Astrocyte (in vitro differentiated cells and primary cell): ENCODE data around the gene PYROXD2. TPM values are rescaled to one million over a fixed set of nuclear protein-coding genes. Genes with fewer than 3 reads are reported as not detected.

ENCODE experiments used
- DNase-seq: peaks from one replicate; pipeline ENCODE4 v3.0.0-alpha.2; 2010; ENCODE audit warnings: low read depth
- FAIRE-seq: peaks from 2 replicates; lab custom pipeline; 2011; peaks lifted over from hg19 to GRCh38; lab: Jason Lieb, UNC
- H2AFZ ChIP-seq: 2 replicates; pipeline ENCODE4 v1.6.0; 2012; ENCODE audit warnings: low read depth, low read length, inconsistent platforms
- H3K27ac ChIP-seq: 2 replicates; pipeline ENCODE4 v1.5.1; 2011; ENCODE audit warnings: low read depth, low read length, inconsistent platforms
- H3K27me3 ChIP-seq: 2 replicates; pipeline ENCODE4 v1.6.0; 2011; ENCODE audit warnings: low read length, inconsistent platforms; ENCODE audit not compliant: insufficient read depth
- H3K36me3 ChIP-seq: 2 replicates; pipeline ENCODE4 v1.5.1; 2011; ENCODE audit warnings: low read length, inconsistent platforms; ENCODE audit not compliant: insufficient read depth
- H3K4me1 ChIP-seq: 2 replicates; pipeline ENCODE4 v1.5.1; 2011; ENCODE audit warnings: low read length, inconsistent platforms; ENCODE audit not compliant: insufficient read depth
- H3K4me2 ChIP-seq: 2 replicates; pipeline ENCODE4 v1.6.0; 2012; ENCODE audit warnings: low read length, inconsistent platforms
- H3K4me3 ChIP-seq: 2 replicates; pipeline ENCODE4 v1.5.1; 2011; ENCODE audit warnings: low read depth, mild to moderate bottlenecking, low read length, inconsistent platforms; ENCODE audit not compliant: insufficient read depth
- H3K79me2 ChIP-seq: 2 replicates; pipeline ENCODE4 v1.6.0; 2012; ENCODE audit warnings: mild to moderate bottlenecking, low read length, inconsistent platforms; ENCODE audit not compliant: insufficient read depth
- H3K9ac ChIP-seq: 2 replicates; pipeline ENCODE4 v1.6.0; 2012; ENCODE audit warnings: mild to moderate bottlenecking, low read length, inconsistent platforms
- H3K9me3 ChIP-seq: 2 replicates; pipeline ENCODE4 v1.5.1; 2012; ENCODE audit warnings: low read depth, mild to moderate bottlenecking, low read length, inconsistent platforms; ENCODE audit not compliant: insufficient read depth
- H4K20me1 ChIP-seq: 2 replicates; pipeline ENCODE4 v1.6.0; 2012; ENCODE audit warnings: low read length, inconsistent platforms; ENCODE audit not compliant: insufficient read depth
- H3K27ac Mint-ChIP-seq: one replicate; pipeline ENCODE4 v1.8.0; 2021; ENCODE audit warnings: mild to moderate bottlenecking, mixed read lengths; ENCODE audit not compliant: unreplicated experiment
- H3K27me3 Mint-ChIP-seq: one replicate; pipeline ENCODE4 v1.8.0; 2021; ENCODE audit warnings: low read depth, mixed read lengths; ENCODE audit not compliant: unreplicated experiment
- H3K36me3 Mint-ChIP-seq: one replicate; pipeline ENCODE4 v1.8.0; 2021; ENCODE audit warnings: low read depth, mixed read lengths; ENCODE audit not compliant: unreplicated experiment
- H3K4me1 Mint-ChIP-seq: one replicate; pipeline ENCODE4 v1.8.0; 2021; ENCODE audit warnings: low read depth, mixed read lengths; ENCODE audit not compliant: unreplicated experiment
- H3K4me3 Mint-ChIP-seq: one replicate; pipeline ENCODE4 v1.8.0; 2021; ENCODE audit warnings: mild to moderate bottlenecking, moderate library complexity, mixed read lengths; ENCODE audit not compliant: unreplicated experiment
- H3K9me3 Mint-ChIP-seq: one replicate; pipeline ENCODE4 v1.8.0; 2021; ENCODE audit warnings: mild to moderate bottlenecking, mixed read lengths; ENCODE audit not compliant: unreplicated experiment
- EZH2 ChIP-seq: IDR thresholded peaks from 2 replicates; pipeline ENCODE4 v1.6.1; 2012; ENCODE audit warnings: mild to moderate bottlenecking, low read length, inconsistent platforms; ENCODE audit not compliant: insufficient read depth
- total RNA-seq: library from RNA; stranded (reverse); gene quantifications from 2 replicates; pipeline ENCODE4 v1.2.1, GENCODE V29; 2021
- TF ChIP-seq, protein P1 (sequence below): IDR thresholded peaks from 2 replicates; pipeline ENCODE4 v1.5.1; 2011; ENCODE audit warnings: low read depth, mild to moderate bottlenecking, inconsistent platforms, low read length, moderate library complexity; ENCODE audit not compliant: insufficient read depth

Gene PYROXD2
- total RNA-seq, 1 donor from 2014 or later: 4.5 TPM

DNA sequence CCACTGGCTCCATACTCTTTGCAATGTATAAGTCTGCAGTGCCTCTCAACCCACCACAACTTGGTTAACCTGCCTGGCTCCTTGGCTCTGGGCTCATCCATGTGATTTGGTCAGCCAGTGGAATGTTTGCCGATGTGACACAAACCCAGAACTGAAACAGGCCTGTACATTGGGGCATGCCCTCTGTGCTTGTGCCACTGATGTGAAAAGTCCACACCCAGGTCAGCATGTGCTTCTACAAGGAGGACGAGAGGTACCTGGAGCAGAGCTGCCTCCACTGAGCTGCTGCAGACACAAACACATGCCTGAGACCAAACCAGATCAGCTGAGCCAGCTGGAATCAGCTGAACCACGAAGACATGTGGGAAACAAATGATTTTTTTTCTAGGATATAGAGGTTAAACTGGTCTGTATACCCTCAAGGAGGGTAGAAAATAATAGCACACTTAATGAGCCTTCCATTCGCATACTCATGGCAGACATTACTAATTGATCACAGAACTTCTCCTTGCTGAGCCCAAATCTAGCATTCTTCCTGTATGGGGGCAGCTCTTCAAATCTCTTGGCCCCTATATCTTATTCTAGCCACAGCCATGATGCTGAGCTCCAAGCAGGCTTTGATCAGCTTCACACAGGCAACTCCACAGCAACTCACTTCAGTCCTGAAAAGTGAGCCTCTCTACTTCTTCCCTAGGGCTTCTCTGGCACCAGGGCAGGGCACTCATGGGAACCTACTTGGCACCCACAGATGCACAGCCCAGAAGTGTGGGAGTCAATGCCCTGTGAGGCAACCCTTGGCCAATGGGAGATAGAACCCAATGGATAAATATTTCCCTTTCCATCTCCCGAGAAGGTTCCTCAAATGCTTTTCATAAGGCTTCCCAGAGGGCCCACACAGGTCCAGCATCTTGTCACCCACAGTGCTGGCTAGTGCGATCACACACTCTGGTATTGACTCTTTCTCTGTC lies 18.6 kb downstream of the PYROXD2 start:
- no peak overlapping the region for H3K4me2 ChIP-seq
- H3K9me3 Mint-ChIP-seq: peaks cover 8% of the 10 kb centered on the region
- H3K27me3 ChIP-seq: no peaks in the 10 kb centered on the region
- FAIRE-seq (no peak), DNase-seq (no peak)
- H3K36me3 ChIP-seq: no peaks in the 10 kb centered on the region
- TF ChIP-seq EZH2: no peak
- TF ChIP-seq, protein P1, sequence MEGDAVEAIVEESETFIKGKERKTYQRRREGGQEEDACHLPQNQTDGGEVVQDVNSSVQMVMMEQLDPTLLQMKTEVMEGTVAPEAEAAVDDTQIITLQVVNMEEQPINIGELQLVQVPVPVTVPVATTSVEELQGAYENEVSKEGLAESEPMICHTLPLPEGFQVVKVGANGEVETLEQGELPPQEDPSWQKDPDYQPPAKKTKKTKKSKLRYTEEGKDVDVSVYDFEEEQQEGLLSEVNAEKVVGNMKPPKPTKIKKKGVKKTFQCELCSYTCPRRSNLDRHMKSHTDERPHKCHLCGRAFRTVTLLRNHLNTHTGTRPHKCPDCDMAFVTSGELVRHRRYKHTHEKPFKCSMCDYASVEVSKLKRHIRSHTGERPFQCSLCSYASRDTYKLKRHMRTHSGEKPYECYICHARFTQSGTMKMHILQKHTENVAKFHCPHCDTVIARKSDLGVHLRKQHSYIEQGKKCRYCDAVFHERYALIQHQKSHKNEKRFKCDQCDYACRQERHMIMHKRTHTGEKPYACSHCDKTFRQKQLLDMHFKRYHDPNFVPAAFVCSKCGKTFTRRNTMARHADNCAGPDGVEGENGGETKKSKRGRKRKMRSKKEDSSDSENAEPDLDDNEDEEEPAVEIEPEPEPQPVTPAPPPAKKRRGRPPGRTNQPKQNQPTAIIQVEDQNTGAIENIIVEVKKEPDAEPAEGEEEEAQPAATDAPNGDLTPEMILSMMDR: no peak
- H3K27ac ChIP-seq: no peak overlapping the region
- no peak overlapping the region for H3K4me3 Mint-ChIP-seq
- H2AFZ ChIP-seq: no peak overlapping the region
- H3K4me3 ChIP-seq: no peak overlapping the region
- H3K9ac ChIP-seq: no peak overlapping the region
- H3K4me1 ChIP-seq: no peaks in the 10 kb centered on the region
- H3K27me3 Mint-ChIP-seq: peaks cover 18% of the 10 kb centered on the region
- H4K20me1 ChIP-seq: no peaks in the 10 kb centered on the region
- H3K27ac Mint-ChIP-seq: no peak overlapping the region
- H3K4me1 Mint-ChIP-seq: no peaks in the 10 kb centered on the region
- H3K9me3 ChIP-seq: no peaks in the 10 kb centered on the region
- peaks cover 5% of the 10 kb centered on the region for H3K36me3 Mint-ChIP-seq
- no peaks in the 10 kb centered on the region for H3K79me2 ChIP-seq

DNA sequence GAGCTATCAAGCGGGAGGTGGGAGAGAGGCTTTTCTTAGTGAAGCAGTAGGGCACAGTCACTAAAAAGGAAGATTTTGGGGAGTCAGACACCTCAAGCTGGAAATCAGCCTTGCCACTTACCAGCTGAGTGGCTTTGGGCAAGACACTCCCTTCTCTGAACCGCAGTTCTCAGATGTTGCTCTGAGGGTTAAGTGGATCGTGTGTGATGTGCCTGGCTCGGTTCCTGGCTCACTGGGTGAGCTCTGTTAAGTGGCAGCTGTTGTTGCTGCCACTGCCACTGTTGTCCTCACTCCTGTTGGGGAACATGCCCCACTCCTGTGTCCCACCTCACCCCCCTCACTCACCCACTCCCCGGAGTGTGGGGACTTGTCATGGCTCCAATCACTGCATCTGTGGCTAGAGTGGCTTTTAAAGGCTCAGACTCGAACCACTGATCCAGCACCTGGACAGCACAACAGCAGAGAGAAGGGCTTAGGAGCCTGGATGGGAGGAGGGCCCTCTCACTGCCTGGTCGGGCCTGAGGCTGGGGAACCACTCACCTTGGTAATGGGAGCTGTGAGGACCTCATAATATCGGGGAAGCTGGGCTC lies 20.0 kb downstream of the PYROXD2 start:
- no peaks in the 10 kb centered on the region for H3K79me2 ChIP-seq
- H4K20me1 ChIP-seq: no peaks in the 10 kb centered on the region
- no peaks in the 10 kb centered on the region for H3K36me3 ChIP-seq
- H3K4me3 ChIP-seq: no peak overlapping the region
- peaks cover 3% of the 10 kb centered on the region for H3K4me1 Mint-ChIP-seq
- peaks cover 8% of the 10 kb centered on the region for H3K9me3 Mint-ChIP-seq
- FAIRE-seq (no peak), DNase-seq (no peak)
- no peak overlapping the region for H3K27ac Mint-ChIP-seq
- H2AFZ ChIP-seq: no peak overlapping the region
- no peak overlapping the region for H3K4me2 ChIP-seq
- TF ChIP-seq, protein P1: no peak
- TF ChIP-seq EZH2: no peak
- H3K27ac ChIP-seq: no peak overlapping the region
- peaks cover 23% of the 10 kb centered on the region for H3K27me3 Mint-ChIP-seq
- H3K4me1 ChIP-seq: peaks cover 2% of the 10 kb centered on the region
- H3K9ac ChIP-seq: no peak overlapping the region
- no peaks in the 10 kb centered on the region for H3K27me3 ChIP-seq
- peaks cover 5% of the 10 kb centered on the region for H3K36me3 Mint-ChIP-seq
- no peaks in the 10 kb centered on the region for H3K9me3 ChIP-seq
- H3K4me3 Mint-ChIP-seq: no peak overlapping the region
